Gastrocnemius medialis (tissue), 4 donors: ENCODE results near the gene HS3ST4. TPM values are rescaled to one million over a fixed set of nuclear protein-coding genes. Genes with fewer than 3 reads are reported as not detected.

Experiments
- ATAC-seq, 2 donors: fragments of 150-250 bp; one replicate each; pipeline ENCODE4 v1.9.1; 2016
- DNase-seq, 2 donors: peaks; one replicate each; pipeline ENCODE4 v3.0.0-alpha.2; 2019
- H3K27ac ChIP-seq, 4 donors: fragments of 200-600 bp; sonication (generic); 1 replicate in 1 of 4; 2 replicates in 3 of 4; pipeline ENCODE4 v1.5.1; 2016 to 2018; ENCODE audit warnings: mild to moderate bottlenecking in 2 of 4, moderate library complexity in 1 of 4
- H3K27me3 ChIP-seq, 3 donors: fragments of 200-600 bp; sonication (generic) in 2 of 3; 1 replicate in 1 of 3; 2 replicates in 2 of 3; pipeline versions ENCODE4 v1.5.1 to v1.6.0; 2016 to 2019; ENCODE audit warnings: mild to moderate bottlenecking in 1 of 3, moderate library complexity in 1 of 3
- H3K36me3 ChIP-seq, 2 donors: fragments of 200-600 bp; sonication (generic) in 1 of 2; one replicate each; pipeline ENCODE4 v1.5.1; 2017 to 2018
- H3K4me1 ChIP-seq, 2 donors: fragments of 200-600 bp; sonication (generic) in 1 of 2; one replicate each; pipeline ENCODE4 v1.5.1; 2016 to 2017; ENCODE audit warnings: mild to moderate bottlenecking in 2 of 2
- H3K4me3 ChIP-seq, 4 donors: fragments of 200-600 bp; sonication (generic) in 3 of 4; 1 replicate in 1 of 4; 2 replicates in 3 of 4; pipeline ENCODE4 v1.5.1; 2016 to 2019; ENCODE audit warnings: mild to moderate bottlenecking in 2 of 4
- H3K9me3 ChIP-seq, 3 donors: fragments of 200-600 bp; sonication (generic) in 2 of 3; 1 replicate in 1 of 3; 2 replicates in 2 of 3; pipeline ENCODE4 v1.5.1; 2016 to 2019
- CTCF ChIP-seq, 5 experiments: fragments of 450-650 bp in 3 of 5; fragments of 200-600 bp in 2 of 5; sonication (generic) in 2 of 5; IDR thresholded peaks in 4 of 5; conservative IDR thresholded peaks in 1 of 5; 1 replicate in 4 of 5; 2 replicates in 1 of 5; pipeline ENCODE4 v1.5.1; 2016 to 2019; ENCODE audit warnings: antibody characterized with exemption in 5 of 5, mild to moderate bottlenecking in 3 of 5, moderate library complexity in 3 of 5
- POLR2A ChIP-seq, 2 donors: fragments of 450-650 bp; IDR thresholded peaks; one replicate each; pipeline ENCODE4 v1.6.1; 2017; ENCODE audit warnings: antibody characterized with exemption in 2 of 2, mild to moderate bottlenecking in 2 of 2, moderate library complexity in 2 of 2
- in situ Hi-C, 4 donors: fragments of 200-750 bp; cut with MboI; loops; one replicate each; pipeline versions ENCODE4 v1.15.0 to v1.8.0; 2017; ENCODE audit warnings: low sequenced_read_pairs in 4 of 4
- intact Hi-C: fragments of 100-400 bp; cut with DNase I; formaldehyde crosslinking; loops from one replicate; pipeline ENCODE4 v1.15.1; 2023; ENCODE audit warnings: low total_unique reads
- total RNA-seq, 4 donors: library from RNA; depleted of rRNA; stranded (reverse); fragments of >200 nt; gene quantifications; one replicate each; pipeline versions ENCODE4 v1.1.0 to v1.2.3, GENCODE V29; 2016

HS3ST4 gene
- total RNA-seq, 4 donors from 2014 or later, result not detected

GRCh38 chr16:26129997-26130396 lies 438.2 kb downstream of the HS3ST4 start:
- no peak for ATAC-seq
- Histone ChIP-seq H3K4me1 (no peaks in the 10 kb centered on the region), H3K27me3 (no peaks in the 10 kb centered on the region), H3K9me3 (no peaks in the 10 kb centered on the region), H3K4me3 (no peak overlapping the region), H3K36me3 (no peaks in the 10 kb centered on the region), H3K27ac (no peak overlapping the region)
- no peak for DNase-seq
- TF ChIP-seq POLR2A (IDR thresholded peaks at IDR 0.05) (no peak), CTCF (IDR thresholded peaks at IDR 0.05 in 4 of 5, conservative IDR thresholded peaks at IDR 0.05 in 1 of 5) (no peak)
- in situ Hi-C loops, result no loop called here
- intact Hi-C loops, result no loop called here

- H3K4me3 ChIP-seq, result no peak overlapping the region
- DNase-seq (no peak), ATAC-seq (no peak)
- no peaks in the 10 kb centered on the region for H3K9me3 ChIP-seq
- H3K27me3 ChIP-seq, result no peaks in the 10 kb centered on the region
- H3K4me1 ChIP-seq, result no peaks in the 10 kb centered on the region
- in situ Hi-C loops, result no loop called here
- no peak for TF ChIP-seq CTCF (IDR thresholded peaks at IDR 0.05 in 4 of 5, conservative IDR thresholded peaks at IDR 0.05 in 1 of 5)
- no peak for TF ChIP-seq POLR2A (IDR thresholded peaks at IDR 0.05)
- intact Hi-C loops, result no loop called here
- H3K27ac ChIP-seq, result no peak overlapping the region
- no peaks in the 10 kb centered on the region for H3K36me3 ChIP-seq
Observed at GRCh38 chr16:26133416-26134093, 441.8 kb downstream of the HS3ST4 start.

- ATAC-seq (no peak), DNase-seq (no peak)
- Histone ChIP-seq H3K27ac (no peak overlapping the region), H3K4me1 (no peaks in the 10 kb centered on the region), H3K36me3 (no peaks in the 10 kb centered on the region), H3K9me3 (no peaks in the 10 kb centered on the region), H3K4me3 (no peak overlapping the region), H3K27me3 (no peaks in the 10 kb centered on the region)
- intact Hi-C loops (no loop called here), in situ Hi-C loops (no loop called here)
- TF ChIP-seq POLR2A (IDR thresholded peaks at IDR 0.05) (no peak), CTCF (IDR thresholded peaks at IDR 0.05 in 4 of 5, conservative IDR thresholded peaks at IDR 0.05 in 1 of 5) (no peak)
Observed at GRCh38 chr16:26134588-26134987, 442.8 kb downstream of the HS3ST4 start.

GRCh38 chr16:26137956-26138355 lies 446.2 kb downstream of the HS3ST4 start:
- in situ Hi-C loops (no loop called here), intact Hi-C loops (no loop called here)
- TF ChIP-seq POLR2A (IDR thresholded peaks at IDR 0.05) (no peak), CTCF (IDR thresholded peaks at IDR 0.05 in 4 of 5, conservative IDR thresholded peaks at IDR 0.05 in 1 of 5) (no peak)
- no peak for DNase-seq
- Histone ChIP-seq H3K27me3 (no peaks in the 10 kb centered on the region), H3K9me3 (no peaks in the 10 kb centered on the region), H3K4me1 (no peaks in the 10 kb centered on the region), H3K36me3 (no peaks in the 10 kb centered on the region), H3K27ac (no peak overlapping the region), H3K4me3 (no peak overlapping the region)
- ATAC-seq, result no peak

- TF ChIP-seq CTCF (IDR thresholded peaks at IDR 0.05 in 4 of 5, conservative IDR thresholded peaks at IDR 0.05 in 1 of 5), result no peak
- TF ChIP-seq POLR2A (IDR thresholded peaks at IDR 0.05), result no peak
- intact Hi-C loops (no loop called here), in situ Hi-C loops (no loop called here)
- H3K9me3 ChIP-seq, result no peaks in the 10 kb centered on the region
- H3K4me1 ChIP-seq, result no peaks in the 10 kb centered on the region
- no peak overlapping the region for H3K4me3 ChIP-seq
- no peak overlapping the region for H3K27ac ChIP-seq
- no peak for DNase-seq
- no peak for ATAC-seq
- H3K27me3 ChIP-seq, result no peaks in the 10 kb centered on the region
- H3K36me3 ChIP-seq, result no peaks in the 10 kb centered on the region
Observed at GRCh38 chr16:26139091-26139490, 447.3 kb downstream of the HS3ST4 start.
